ENCODE data around the gene SFSWAP.

DNA sequence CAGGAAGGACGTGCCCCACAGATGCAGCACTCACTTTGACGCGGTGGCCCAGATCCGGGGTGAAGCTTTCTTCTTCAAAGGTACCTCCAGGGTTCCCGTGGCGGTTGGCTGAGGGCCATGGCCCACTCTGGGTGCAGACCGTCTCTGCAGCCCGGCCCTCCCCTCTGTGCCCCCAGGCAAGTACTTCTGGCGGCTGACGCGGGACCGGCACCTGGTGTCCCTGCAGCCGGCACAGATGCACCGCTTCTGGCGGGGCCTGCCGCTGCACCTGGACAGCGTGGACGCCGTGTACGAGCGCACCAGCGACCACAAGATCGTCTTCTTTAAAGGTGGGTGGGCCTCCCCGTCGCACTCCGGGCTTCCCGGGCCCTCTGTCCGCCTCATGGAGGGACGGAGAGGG is 134.2 kb downstream of the SFSWAP start:
- TF ChIP-seq CEBPB (IDR thresholded peaks at IDR 0.05) = no peak
- TF ChIP-seq YY1 (IDR thresholded peaks at IDR 0.05; ENCODE audit: low read depth) = no peak
- no peak for TF ChIP-seq TCF12 (IDR thresholded peaks at IDR 0.05; ENCODE audit: low read depth)
- no peak for TF ChIP-seq TAF1 (IDR thresholded peaks at IDR 0.05; ENCODE audit: low read depth)
- no peak for TF ChIP-seq EP300 (IDR thresholded peaks at IDR 0.05; ENCODE audit: borderline replicate concordance)
- TF ChIP-seq RAD21 (IDR thresholded peaks at IDR 0.05; ENCODE audit: low read depth) = no peak
- TF ChIP-seq, protein P1, sequence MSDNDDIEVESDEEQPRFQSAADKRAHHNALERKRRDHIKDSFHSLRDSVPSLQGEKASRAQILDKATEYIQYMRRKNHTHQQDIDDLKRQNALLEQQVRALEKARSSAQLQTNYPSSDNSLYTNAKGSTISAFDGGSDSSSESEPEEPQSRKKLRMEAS (IDR thresholded peaks at IDR 0.05) = no peak
- TF ChIP-seq EGR1 (IDR thresholded peaks at IDR 0.05) = no peak
- TF ChIP-seq, protein P2, sequence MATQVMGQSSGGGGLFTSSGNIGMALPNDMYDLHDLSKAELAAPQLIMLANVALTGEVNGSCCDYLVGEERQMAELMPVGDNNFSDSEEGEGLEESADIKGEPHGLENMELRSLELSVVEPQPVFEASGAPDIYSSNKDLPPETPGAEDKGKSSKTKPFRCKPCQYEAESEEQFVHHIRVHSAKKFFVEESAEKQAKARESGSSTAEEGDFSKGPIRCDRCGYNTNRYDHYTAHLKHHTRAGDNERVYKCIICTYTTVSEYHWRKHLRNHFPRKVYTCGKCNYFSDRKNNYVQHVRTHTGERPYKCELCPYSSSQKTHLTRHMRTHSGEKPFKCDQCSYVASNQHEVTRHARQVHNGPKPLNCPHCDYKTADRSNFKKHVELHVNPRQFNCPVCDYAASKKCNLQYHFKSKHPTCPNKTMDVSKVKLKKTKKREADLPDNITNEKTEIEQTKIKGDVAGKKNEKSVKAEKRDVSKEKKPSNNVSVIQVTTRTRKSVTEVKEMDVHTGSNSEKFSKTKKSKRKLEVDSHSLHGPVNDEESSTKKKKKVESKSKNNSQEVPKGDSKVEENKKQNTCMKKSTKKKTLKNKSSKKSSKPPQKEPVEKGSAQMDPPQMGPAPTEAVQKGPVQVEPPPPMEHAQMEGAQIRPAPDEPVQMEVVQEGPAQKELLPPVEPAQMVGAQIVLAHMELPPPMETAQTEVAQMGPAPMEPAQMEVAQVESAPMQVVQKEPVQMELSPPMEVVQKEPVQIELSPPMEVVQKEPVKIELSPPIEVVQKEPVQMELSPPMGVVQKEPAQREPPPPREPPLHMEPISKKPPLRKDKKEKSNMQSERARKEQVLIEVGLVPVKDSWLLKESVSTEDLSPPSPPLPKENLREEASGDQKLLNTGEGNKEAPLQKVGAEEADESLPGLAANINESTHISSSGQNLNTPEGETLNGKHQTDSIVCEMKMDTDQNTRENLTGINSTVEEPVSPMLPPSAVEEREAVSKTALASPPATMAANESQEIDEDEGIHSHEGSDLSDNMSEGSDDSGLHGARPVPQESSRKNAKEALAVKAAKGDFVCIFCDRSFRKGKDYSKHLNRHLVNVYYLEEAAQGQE (IDR thresholded peaks at IDR 0.05; ENCODE audit: low read depth) = no peak

Measured in Ishikawa (cell line).